Fibroblast of peridontal ligament (primary cell): ENCODE results near the gene KATNIP.

Experiments used
- DNase-seq: peaks from one replicate; pipeline ENCODE4 v3.0.0-alpha.2; 2010; ENCODE audit errors: extremely low read depth

The KATNIP gene

GRCh38 chr16:27549746-27550581 is at the start of gene KATNIP, which contains the start of gene GTF3C1:
Gene KATNIP (plus strand): TSS chr16:27550144. CDS start chr16:27550171, 27 bp downstream.
Gene GTF3C1 (minus strand): TSS chr16:27549913. CDS start chr16:27549890, 23 bp downstream.
- peak; percentile 97 for DNase-seq

GRCh38 chr16:27500801-27501200 is 49.1 kb upstream of the KATNIP start:
- DNase-seq: no peak

GRCh38 chr16:27503662-27504061 is 46.3 kb upstream of the KATNIP start:
- DNase-seq: no peak

GRCh38 chr16:27505297-27506236 is 44.4 kb upstream of the KATNIP start:
- DNase-seq: peak; percentile 34

- no peak for DNase-seq
These were observed 43.2 kb upstream of the KATNIP start for GRCh38 chr16:27506771-27507170.

GRCh38 chr16:27508476-27508875 is 41.5 kb upstream of the KATNIP start:
- no peak for DNase-seq

- peak; percentile 42 for DNase-seq
These were observed 38.1 kb upstream of the KATNIP start for GRCh38 chr16:27511657-27512448.

GRCh38 chr16:27514806-27515205 is 35.1 kb upstream of the KATNIP start:
- DNase-seq: no peak

GRCh38 chr16:27515874-27516353 is 34.0 kb upstream of the KATNIP start:
- no peak for DNase-seq

- no peak for DNase-seq
These were observed 33.6 kb upstream of the KATNIP start for GRCh38 chr16:27516365-27516764.

- no peak for DNase-seq
These were observed 32.3 kb upstream of the KATNIP start for GRCh38 chr16:27517664-27518063.

- no peak for DNase-seq
These were observed 31.7 kb upstream of the KATNIP start for GRCh38 chr16:27518226-27518625.

- DNase-seq: no peak
These were observed 28.8 kb upstream of the KATNIP start for GRCh38 chr16:27520982-27521673.

GRCh38 chr16:27522173-27522707 is 27.7 kb upstream of the KATNIP start:
- no peak for DNase-seq

GRCh38 chr16:27526180-27526579 is 23.8 kb upstream of the KATNIP start:
- no peak for DNase-seq

GRCh38 chr16:27528294-27528693 is 21.6 kb upstream of the KATNIP start:
- DNase-seq: no peak

GRCh38 chr16:27529962-27530361 is 20.0 kb upstream of the KATNIP start:
- peak; percentile 67 for DNase-seq

- DNase-seq: no peak
These were observed 18.8 kb upstream of the KATNIP start for GRCh38 chr16:27531186-27531585.

- no peak for DNase-seq
These were observed 17.8 kb upstream of the KATNIP start for GRCh38 chr16:27531826-27532800.
